T-helper 17 cell (primary cell): ENCODE data around the gene ACVR1B. TPM values are rescaled to one million over a fixed set of nuclear protein-coding genes. Genes with fewer than 3 reads are reported as not detected.

ENCODE experiments used
- ATAC-seq: fragments of 150-1000 bp; cut with Tn5 transposase; 2 replicates; pipeline ENCODE4 v1.10.0; 2021; ENCODE audit warnings: mild to moderate bottlenecking, moderate library complexity
- DNase-seq, 3 donors: peaks; one replicate each; pipeline versions ENCODE4 v3.0.0 to v3.0.0-alpha.2; 2020 to 2021
- H3K9me3 ChIP-seq: one replicate; pipeline ENCODE4 v1.7.0; 2013; ENCODE audit warnings: low read length, mild to moderate bottlenecking; ENCODE audit not compliant: control insufficient read depth, poor library complexity, severe bottlenecking
- H3K27ac Mint-ChIP-seq: one replicate; pipeline ENCODE4 v1.8.0; 2022; ENCODE audit warnings: mild to moderate bottlenecking, moderate library complexity, mixed read lengths
- H3K27me3 Mint-ChIP-seq: one replicate; pipeline ENCODE4 v1.8.0; 2022; ENCODE audit warnings: mixed read lengths
- H3K36me3 Mint-ChIP-seq: one replicate; pipeline ENCODE4 v1.8.0; 2022; ENCODE audit warnings: low read depth, mixed read lengths
- H3K4me1 Mint-ChIP-seq: one replicate; pipeline ENCODE4 v1.8.0; 2022; ENCODE audit warnings: mild to moderate bottlenecking, mixed read lengths
- H3K4me3 Mint-ChIP-seq: one replicate; pipeline ENCODE4 v1.8.0; 2022; ENCODE audit warnings: mild to moderate bottlenecking, moderate library complexity, mixed read lengths
- total RNA-seq, 4 donors: library from RNA in 2 of 4; stranded (reverse) in 2 of 4; gene quantifications; one replicate each; pipeline ENCODE4 v1.2.3 and lab custom pipeline; 2022 to 2026

Gene ACVR1B
- total RNA-seq, 2 donors from 2014 or later = 6.5 to 8.7 TPM

DNA sequence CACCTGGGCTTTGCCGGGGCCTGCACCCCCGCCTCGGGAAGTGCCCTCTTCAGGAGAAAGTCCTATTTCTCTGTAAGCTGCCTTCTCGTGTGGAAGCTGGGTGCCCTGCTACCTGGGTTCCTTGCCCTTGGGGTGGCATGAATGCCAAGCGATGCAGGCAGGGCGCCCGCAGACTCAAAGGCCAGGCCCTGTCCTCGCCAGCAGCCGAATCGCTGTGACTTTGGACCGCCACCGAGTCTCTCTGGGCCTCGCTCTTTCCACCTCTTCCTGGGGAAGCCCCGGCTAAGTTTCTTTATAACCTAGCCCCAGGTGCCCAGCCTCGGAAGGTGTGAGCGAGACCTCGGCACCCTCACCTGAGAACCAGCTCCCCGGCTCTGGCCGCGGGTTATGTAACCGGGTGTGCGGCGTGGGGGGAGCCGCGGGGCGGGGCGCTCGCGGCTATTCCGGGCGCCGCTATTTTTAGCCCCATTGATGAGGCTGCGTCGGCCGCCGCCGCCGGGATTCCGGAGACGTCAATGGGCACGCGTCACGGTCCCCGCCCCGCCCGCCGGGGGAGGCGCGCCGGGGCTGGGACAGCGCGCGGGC is 85.2 kb downstream of the ACVR1B start:
- Mint-ChIP-seq H3K4me1 (peaks cover 27% of the 10 kb centered on the region), H3K36me3 (no peaks in the 10 kb centered on the region), H3K27me3 (no peaks in the 10 kb centered on the region), H3K4me3 (peak overlapping the region; percentile 77), H3K27ac (peak overlapping the region; percentile 88)
- H3K9me3 ChIP-seq = no peaks in the 10 kb centered on the region
- peak; percentile 85 to 88 (median 88) for DNase-seq
- ATAC-seq = peak; percentile 75

DNA sequence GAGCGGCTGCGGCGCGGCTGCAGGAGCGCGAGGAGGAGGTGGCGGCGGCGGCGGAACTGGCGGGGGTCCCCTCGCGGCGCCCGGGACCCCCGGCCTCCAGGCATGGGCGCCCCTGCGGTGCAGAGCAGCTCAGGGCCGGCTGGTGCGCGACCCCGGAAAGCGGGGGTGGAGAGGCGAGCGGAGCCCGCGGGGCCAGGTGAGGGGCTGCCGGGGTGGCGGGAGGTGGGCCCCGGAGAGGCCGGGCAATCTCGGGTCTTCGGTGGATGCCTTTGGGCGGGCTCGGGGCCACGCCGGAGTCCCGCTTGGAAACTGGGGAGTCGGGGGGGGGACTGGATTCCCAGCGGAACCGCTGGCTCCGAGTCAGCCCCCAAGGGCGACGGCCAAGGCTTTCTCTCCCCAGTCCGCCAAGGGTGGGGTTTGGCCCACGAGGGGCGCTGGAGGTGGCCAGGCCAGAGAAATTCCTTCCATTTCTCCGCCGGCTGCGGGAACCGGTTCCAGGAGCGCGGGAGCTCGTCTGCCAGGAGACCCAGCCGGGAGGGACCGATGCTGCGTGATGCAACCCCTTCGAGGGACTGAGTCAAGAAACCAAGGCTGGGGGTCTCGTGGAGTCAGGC is 85.9 kb downstream of the ACVR1B start:
- Mint-ChIP-seq H3K4me3 (peak overlapping the region; percentile 58), H3K27me3 (no peaks in the 10 kb centered on the region), H3K36me3 (no peaks in the 10 kb centered on the region), H3K4me1 (peaks cover 30% of the 10 kb centered on the region), H3K27ac (no peak overlapping the region)
- H3K9me3 ChIP-seq = no peaks in the 10 kb centered on the region
- DNase-seq (no peak), ATAC-seq (no peak)

DNA sequence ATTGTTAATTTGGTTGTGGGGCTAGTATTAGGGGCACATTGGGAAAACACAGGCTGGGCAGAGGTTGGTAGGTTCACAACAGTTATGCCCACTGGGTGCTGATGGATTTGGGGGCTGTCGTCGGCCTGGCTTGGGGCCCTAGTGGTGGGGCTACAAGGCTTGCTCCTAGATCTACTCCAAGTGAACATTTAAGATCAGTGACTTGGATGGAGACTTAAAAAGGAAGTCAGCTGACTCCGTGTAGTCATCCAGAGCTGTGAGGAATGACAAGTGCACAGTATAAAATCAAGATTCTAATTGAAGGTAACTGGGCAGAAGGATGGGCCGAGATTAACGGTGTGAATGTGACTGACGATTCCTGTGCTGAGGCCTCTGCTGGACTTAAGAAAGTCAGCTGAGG is 86.9 kb downstream of the ACVR1B start:
- ATAC-seq (no peak), DNase-seq (no peak)
- Mint-ChIP-seq H3K36me3 (no peaks in the 10 kb centered on the region), H3K4me1 (peaks cover 27% of the 10 kb centered on the region), H3K27me3 (no peaks in the 10 kb centered on the region), H3K4me3 (peak overlapping the region; percentile 15), H3K27ac (peak overlapping the region; percentile 77)
- no peaks in the 10 kb centered on the region for H3K9me3 ChIP-seq

DNA sequence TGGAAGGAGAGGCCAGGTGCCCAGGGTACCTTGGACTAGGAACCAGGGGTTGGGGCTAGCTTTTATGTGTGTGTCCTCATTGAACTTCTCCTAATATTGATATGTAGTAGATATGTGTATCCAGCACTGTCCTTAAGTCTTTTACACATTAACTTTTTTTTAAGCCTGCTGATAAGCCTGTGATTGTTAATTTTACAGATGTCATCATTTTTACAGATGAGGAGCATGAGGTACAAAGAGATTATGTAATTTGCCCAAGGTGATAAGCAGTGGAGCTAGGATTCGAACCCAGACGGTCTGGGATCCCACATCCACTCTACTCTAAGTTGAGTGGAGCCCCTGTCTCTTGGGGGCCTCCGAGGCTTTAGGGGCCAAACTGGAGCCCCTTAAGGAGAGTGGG is 89.5 kb downstream of the ACVR1B start:
- H3K36me3 Mint-ChIP-seq = no peaks in the 10 kb centered on the region
- ATAC-seq (no peak), DNase-seq (no peak)
- H3K4me3 Mint-ChIP-seq = no peak overlapping the region
- no peaks in the 10 kb centered on the region for H3K27me3 Mint-ChIP-seq
- no peak overlapping the region for H3K27ac Mint-ChIP-seq
- H3K4me1 Mint-ChIP-seq = peaks cover 26% of the 10 kb centered on the region
- no peaks in the 10 kb centered on the region for H3K9me3 ChIP-seq

DNA sequence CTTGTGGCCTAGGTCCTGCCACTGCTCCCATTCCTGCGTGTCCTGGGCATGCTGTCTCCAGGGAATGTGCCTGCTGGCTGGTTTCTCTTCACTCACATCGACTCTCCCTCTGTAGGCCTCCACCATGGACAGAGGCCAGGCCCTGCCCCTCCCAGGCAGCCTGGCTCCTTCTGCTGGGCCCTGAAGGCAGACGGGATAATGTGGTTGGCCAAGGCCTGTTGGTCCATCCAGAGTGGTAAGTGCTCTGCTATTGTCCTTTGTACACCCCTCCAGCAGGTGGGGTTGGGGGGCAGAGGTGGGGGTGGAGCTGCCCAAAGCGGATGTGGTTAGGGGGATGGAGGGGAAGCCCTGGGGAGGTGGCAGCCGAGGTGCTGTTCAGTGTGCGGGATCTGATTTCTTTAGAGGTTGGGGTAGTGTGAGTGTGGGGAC is 90.2 kb downstream of the ACVR1B start:
- Mint-ChIP-seq H3K27me3 (no peaks in the 10 kb centered on the region), H3K4me3 (peak overlapping the region; percentile 36), H3K27ac (peak overlapping the region; percentile 86), H3K36me3 (no peaks in the 10 kb centered on the region), H3K4me1 (peaks cover 21% of the 10 kb centered on the region)
- ATAC-seq = peak; percentile 51
- no peak for DNase-seq
- H3K9me3 ChIP-seq = no peaks in the 10 kb centered on the region

DNA sequence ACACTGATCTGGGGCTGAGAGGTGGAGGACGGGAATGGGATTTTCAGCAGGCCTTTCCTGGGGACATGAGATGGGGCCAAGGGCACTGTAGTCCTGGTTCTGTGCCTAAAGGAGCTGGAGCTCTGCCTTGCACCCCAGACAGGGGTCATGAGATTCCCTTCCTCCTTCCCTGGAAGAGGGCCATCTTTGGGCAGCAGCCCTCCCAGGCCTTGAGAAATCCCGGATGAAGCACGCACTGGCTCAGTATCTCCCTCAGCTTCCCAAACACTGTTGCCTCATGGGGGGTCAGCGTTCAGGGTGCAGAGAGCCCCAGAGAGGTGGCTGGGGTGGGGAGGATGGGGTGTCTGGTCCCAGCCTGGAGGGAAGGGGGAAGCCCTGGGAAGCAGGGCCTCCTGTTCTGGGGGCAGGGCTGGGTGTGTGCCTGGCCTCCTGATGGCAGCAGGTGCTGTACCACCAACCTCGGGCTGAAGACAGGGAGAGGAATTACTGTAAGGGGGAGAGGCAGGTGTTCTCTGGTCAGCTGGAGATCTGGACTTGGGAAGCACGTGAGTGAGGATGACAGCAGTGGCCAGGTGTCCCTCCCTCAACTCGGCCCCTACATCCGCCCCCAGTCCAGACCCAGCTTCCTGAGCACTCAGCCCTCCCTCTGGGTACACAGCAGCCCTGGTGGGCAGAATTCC is 91.3 kb downstream of the ACVR1B start:
- Mint-ChIP-seq H3K27ac (peak overlapping the region; percentile 86), H3K4me1 (peaks cover 21% of the 10 kb centered on the region), H3K36me3 (no peaks in the 10 kb centered on the region), H3K4me3 (no peak overlapping the region), H3K27me3 (no peaks in the 10 kb centered on the region)
- ATAC-seq (no peak), DNase-seq (no peak)
- H3K9me3 ChIP-seq = no peaks in the 10 kb centered on the region

DNA sequence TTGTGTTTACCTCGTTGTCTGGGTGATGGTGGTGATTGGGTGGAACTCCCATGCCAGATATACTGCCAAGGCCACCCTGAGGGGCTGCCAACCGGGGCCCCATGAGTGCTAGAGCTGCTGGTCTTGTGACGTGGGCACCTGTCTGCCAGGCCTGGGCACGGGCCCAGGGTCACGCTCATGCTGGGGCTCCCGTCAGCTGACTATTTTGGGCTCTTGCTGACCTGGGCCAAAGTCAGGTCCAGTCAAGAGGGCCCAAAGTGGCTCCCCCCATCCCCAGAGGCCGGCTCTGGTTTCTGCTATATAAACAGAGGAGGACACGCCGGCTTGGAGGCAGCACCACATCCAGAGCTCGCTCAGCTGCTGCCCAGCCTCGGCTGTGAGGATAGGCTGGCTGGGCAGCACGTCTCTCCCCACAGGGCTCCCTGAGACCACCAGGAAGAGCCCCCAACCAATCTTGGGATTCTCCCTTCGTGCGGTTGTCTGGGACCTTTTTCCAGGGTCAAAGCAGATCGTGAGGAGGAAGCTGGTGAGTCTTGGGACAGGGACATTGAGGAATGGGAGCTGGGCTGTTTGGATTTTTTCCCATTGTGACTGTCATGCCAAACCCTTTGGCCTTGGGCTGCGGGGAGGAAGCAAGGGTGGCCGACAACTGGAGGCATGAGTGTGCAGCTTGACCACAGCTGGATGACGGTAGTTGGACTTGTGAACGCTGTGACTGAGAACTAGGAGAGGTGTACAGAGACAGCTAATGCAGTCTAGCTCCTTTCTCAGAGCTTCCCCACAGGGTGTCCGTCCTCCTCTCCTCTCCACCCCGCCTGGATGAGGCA is 92.1 kb downstream of the ACVR1B start:
- no peaks in the 10 kb centered on the region for H3K9me3 ChIP-seq
- Mint-ChIP-seq H3K4me1 (peaks cover 19% of the 10 kb centered on the region), H3K27ac (no peak overlapping the region), H3K36me3 (no peaks in the 10 kb centered on the region), H3K27me3 (no peaks in the 10 kb centered on the region), H3K4me3 (no peak overlapping the region)
- no peak for DNase-seq
- ATAC-seq = no peak

DNA sequence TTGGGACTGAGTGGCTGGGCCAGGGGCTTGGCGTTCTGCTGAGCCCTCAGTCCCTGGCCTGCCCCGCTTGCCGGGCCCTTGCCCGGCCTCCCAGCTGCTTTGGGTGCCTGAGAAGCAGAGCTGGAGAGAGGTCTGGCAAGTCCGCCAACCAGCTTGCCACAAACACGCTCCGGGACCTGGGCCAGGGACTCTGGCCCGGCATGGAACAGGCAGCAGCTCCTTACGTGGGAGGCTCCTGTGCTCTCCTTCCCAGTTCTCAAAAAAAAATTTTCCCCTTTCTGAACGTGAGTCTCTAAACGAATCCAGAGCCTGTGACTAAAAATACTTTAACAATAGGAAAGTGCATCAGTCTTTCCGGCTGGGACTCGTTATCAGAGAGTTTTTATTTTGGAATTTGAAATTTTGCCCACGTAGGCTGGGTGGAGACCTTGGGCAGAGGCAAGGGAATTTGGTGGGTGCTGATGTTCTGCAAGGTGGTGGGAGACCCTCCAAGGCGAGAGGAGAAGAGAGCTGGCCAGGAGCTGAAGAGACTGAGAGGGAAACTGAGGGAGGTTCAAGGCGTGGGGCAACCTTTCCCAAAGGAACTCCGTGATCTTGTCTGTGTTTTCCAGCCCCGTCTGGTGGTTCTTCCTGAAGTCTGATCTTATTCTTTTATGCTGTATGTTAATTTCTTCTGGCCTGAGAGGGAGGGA is 92.9 kb downstream of the ACVR1B start:
- Mint-ChIP-seq H3K27me3 (peaks cover 6% of the 10 kb centered on the region), H3K36me3 (peaks cover 2% of the 10 kb centered on the region), H3K27ac (peak overlapping the region; percentile 16), H3K4me3 (no peak overlapping the region), H3K4me1 (peaks cover 22% of the 10 kb centered on the region)
- ATAC-seq (no peak), DNase-seq (no peak)
- no peaks in the 10 kb centered on the region for H3K9me3 ChIP-seq

DNA sequence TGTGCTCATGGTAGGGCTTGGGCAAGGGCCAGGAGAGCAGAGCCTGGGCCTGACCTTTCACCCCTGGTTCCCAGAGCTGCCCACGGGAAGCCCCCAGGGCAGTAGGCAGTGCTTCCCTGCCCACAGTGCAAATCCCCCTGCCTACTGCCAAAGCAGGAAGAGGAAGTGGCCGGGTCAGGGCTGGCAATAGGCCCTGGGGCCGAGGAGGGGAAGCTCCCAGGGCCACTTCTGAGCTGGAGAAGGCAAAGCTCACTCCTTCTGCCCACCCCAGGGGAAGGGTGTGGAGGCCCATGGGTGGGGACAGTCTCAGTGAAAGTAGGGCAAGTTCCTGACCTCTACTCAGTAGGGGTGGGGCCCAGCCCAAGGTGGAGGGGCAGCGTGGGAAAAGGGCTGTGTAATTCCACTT is 94.3 kb downstream of the ACVR1B start:
- ATAC-seq = no peak
- H3K27me3 Mint-ChIP-seq = peaks cover 7% of the 10 kb centered on the region
- H3K36me3 Mint-ChIP-seq = peaks cover 2% of the 10 kb centered on the region
- no peak for DNase-seq
- H3K4me1 Mint-ChIP-seq = peaks cover 30% of the 10 kb centered on the region
- H3K9me3 ChIP-seq = no peaks in the 10 kb centered on the region
- H3K4me3 Mint-ChIP-seq = no peak overlapping the region
- no peak overlapping the region for H3K27ac Mint-ChIP-seq

Other genes starting within 250 kb of the ACVR1B start
- gene FIGNL2, start 103.0 kb upstream of the ACVR1B start, total RNA-seq = under 1 TPM; 0.42 to 0.76 TPM
- not detected for gene ANKRD33, start 63.6 kb upstream of the ACVR1B start, total RNA-seq
- gene ACVRL1, start 44.2 kb upstream of the ACVR1B start, total RNA-seq = not detected
- gene TAMALIN, start 55.2 kb downstream of the ACVR1B start, total RNA-seq = 100 to 1,000 TPM; 491 to 562 TPM
- gene NR4A1, start 99.7 kb downstream of the ACVR1B start, total RNA-seq = 100 to 1,000 TPM in 1 of 2 donors, 10 to 100 TPM in 1; 79.2 to 133 TPM
- gene ATG101, start 118.3 kb downstream of the ACVR1B start, total RNA-seq = 10 to 100 TPM; 22.0 to 30.2 TPM
- not detected for gene SMIM41, start 128.0 kb downstream of the ACVR1B start, total RNA-seq
- not detected for gene KRT80, start 240.3 kb downstream of the ACVR1B start, total RNA-seq